BJ (cell line): ENCODE results near the gene ST3GAL3. TPM values are rescaled to one million over a fixed set of nuclear protein-coding genes. Genes with fewer than 3 reads are reported as not detected.

ENCODE experiments used
- CTCF ChIA-PET: fragments of 350-600 bp; formaldehyde crosslinking; extraction: SDS; loops from one replicate; lab custom pipeline; 2021; ENCODE audit warnings: antibody characterized with exemption, inconsistent platforms; lab: Yijun Ruan, JAX
- POLR2A ChIA-PET: fragments of 300-600 bp; sonication (Branson Sonifier 250); formaldehyde crosslinking; extraction: SDS; loops from one replicate; lab custom pipeline; 2021; ENCODE audit warnings: antibody characterized with exemption; lab: Charles Lee
- DNase-seq: peaks from one replicate; pipeline ENCODE4 v3.0.0-alpha.2; 2011; ENCODE audit warnings: low read depth
- H3K27me3 ChIP-seq: 2 replicates; pipeline ENCODE4 v1.6.0; 2011; ENCODE audit warnings: low read length; ENCODE audit not compliant: control insufficient read depth, insufficient read depth
- H3K36me3 ChIP-seq: 2 replicates; pipeline ENCODE4 v1.5.1; 2011; ENCODE audit warnings: low read length; ENCODE audit not compliant: control insufficient read depth, insufficient read depth
- H3K4me3 ChIP-seq: 2 replicates; pipeline ENCODE4 v1.5.1; 2011; ENCODE audit warnings: low read depth, mild to moderate bottlenecking, control low read depth, low read length
- polyA plus RNA-seq: library from polyadenylated mRNA; depleted of rRNA; stranded (reverse); fragments of >200 nt; gene quantifications from 2 replicates; pipeline ENCODE4 v1.2.3, GENCODE V29; 2011
- TF ChIP-seq, protein P1 (sequence below): IDR thresholded peaks from 2 replicates; pipeline ENCODE4 v1.5.1; 2011; ENCODE audit warnings: low read depth, mild to moderate bottlenecking, control low read depth, inconsistent platforms, low read length, moderate library complexity; ENCODE audit not compliant: insufficient read depth

The ST3GAL3 gene
- polyA plus RNA-seq, 1 experiment: 24.2 TPM

DNA sequence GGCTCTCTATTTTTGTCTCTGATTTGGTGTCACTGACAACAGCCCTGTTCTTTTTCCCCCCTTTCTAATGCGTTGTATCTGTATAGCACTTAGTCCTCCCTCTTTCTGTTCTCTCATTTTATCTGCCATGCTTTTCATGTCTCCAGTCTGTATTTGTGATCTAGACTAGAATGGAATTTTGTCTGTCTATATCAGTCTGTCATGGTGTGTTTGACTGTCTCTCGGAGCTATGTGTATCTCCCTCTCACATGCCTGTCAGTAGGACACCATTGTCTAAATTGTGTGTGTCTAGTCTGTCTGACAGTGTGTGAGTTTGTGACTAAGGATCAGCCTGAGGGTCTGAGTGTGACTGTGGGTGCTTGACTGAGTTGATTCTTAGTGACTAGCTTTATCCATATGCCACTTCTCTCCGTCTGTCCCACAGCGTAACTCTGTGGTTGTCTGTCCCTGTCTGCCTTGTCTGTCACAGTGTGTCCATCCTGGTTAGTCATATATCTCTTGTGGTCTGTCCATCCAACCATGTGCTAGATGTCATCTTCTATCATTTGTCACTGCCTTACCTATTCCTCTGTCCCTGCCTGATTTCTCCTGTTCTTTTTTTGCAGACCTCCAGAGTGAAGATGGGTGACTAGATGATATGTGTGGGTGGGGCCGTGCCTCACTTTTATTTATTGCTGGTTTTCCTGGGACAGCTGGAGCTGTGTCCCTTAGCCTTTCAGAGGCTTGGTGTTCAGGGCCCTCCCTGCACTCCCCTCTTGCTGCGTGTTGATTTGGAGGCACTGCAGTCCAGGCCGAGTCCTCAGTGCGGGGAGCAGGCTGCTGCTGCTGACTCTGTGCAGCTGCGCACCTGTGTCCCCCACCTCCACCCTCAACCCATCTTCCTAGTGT, 270.3 kb downstream of the ST3GAL3 start:
- Histone ChIP-seq H3K36me3 (peaks cover 8% of the 10 kb centered on the region), H3K27me3 (no peaks in the 10 kb centered on the region), H3K4me3 (no peak overlapping the region)
- DNase-seq: no peak
- TF ChIP-seq, protein P1, sequence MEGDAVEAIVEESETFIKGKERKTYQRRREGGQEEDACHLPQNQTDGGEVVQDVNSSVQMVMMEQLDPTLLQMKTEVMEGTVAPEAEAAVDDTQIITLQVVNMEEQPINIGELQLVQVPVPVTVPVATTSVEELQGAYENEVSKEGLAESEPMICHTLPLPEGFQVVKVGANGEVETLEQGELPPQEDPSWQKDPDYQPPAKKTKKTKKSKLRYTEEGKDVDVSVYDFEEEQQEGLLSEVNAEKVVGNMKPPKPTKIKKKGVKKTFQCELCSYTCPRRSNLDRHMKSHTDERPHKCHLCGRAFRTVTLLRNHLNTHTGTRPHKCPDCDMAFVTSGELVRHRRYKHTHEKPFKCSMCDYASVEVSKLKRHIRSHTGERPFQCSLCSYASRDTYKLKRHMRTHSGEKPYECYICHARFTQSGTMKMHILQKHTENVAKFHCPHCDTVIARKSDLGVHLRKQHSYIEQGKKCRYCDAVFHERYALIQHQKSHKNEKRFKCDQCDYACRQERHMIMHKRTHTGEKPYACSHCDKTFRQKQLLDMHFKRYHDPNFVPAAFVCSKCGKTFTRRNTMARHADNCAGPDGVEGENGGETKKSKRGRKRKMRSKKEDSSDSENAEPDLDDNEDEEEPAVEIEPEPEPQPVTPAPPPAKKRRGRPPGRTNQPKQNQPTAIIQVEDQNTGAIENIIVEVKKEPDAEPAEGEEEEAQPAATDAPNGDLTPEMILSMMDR: no peak
- ChIA-PET POLR2A (no interaction called here), CTCF (interaction anchor here (1.0 to 1.3 kb wide), 3 partner anchors 8 to 59 kb away, joined by 3 to 4 read pairs (median 3); partner anchors contain the start of gene DPH2)

DNA sequence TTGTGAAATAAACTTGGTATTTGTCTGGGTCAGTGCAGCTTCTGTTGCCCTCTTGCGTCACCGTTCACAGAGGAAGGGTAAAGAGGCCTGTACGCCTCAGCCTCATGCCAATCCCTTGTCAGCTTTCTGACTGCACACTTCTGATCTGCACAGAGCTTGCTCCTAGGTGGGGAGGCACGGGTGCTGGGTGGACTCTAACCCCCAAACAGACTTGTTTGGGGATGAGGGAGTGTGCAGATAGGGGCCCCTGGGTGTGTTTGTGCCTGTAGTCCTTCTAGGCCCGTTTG, 270.9 kb downstream of the ST3GAL3 start:
- CTCF ChIA-PET: interaction anchor here (1.0 kb wide), 1 partner anchor 8 kb away, joined by 3 read pairs; the partner anchor contains the start of gene DPH2
- no peaks in the 10 kb centered on the region for H3K27me3 ChIP-seq
- H3K36me3 ChIP-seq: peaks cover 8% of the 10 kb centered on the region
- no peak for DNase-seq
- POLR2A ChIA-PET: no interaction called here
- TF ChIP-seq, protein P1: no peak
- no peak overlapping the region for H3K4me3 ChIP-seq

DNA sequence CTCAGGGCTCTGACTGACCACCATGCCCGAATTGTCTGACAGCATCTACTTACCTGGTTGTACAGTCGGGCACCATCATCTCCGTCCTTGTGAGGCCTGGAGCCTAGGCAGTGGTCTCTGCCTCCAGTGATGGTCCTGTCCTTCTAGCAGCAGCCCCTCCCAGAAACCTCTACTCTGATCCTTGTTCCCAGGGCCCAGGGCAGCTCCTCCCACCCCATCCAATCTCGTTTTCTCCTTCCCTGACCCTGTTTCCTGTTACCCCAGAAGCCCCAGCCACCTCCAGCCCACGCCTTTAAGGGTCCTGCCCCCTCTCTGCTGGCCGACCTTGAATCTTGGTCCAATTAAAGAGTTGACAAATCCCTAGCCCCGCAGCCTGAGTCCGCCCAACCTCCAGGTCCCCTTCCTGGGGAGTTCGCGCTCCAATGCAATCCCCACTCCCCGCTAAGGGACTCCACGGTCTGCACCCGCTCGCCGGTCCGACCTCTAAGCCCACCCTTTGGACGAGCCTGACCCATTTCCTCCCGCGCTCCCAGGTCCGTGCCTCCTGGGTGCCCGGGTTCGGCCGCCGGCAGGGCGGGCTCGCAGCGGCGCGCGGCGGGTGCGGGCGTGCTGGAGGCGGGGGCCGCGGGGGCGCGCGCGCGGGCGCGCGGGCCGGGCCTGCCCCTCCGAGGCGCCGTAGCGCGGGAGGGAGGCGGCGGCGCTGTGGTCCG, 271.4 kb downstream of the ST3GAL3 start, which contains the start of gene B4GALT2:
Gene B4GALT2, plus strand, starts transcription at position 660 of the 710 bp plus-strand sequence. CDS start 1,951 bp downstream, outside the sequence.
- Histone ChIP-seq H3K27me3 (no peaks in the 10 kb centered on the region), H3K4me3 (peak within 1 kb of the TSS; percentile 68), H3K36me3 (peaks cover 11% of the 10 kb centered on the region)
- ChIA-PET POLR2A (no interaction called here), CTCF (interaction anchor here (1.0 kb wide), 1 partner anchor 9 kb away, joined by 3 read pairs; the partner anchor contains the start of gene DPH2)
- TF ChIP-seq, protein P1: no peak
- no peak for DNase-seq

DNA sequence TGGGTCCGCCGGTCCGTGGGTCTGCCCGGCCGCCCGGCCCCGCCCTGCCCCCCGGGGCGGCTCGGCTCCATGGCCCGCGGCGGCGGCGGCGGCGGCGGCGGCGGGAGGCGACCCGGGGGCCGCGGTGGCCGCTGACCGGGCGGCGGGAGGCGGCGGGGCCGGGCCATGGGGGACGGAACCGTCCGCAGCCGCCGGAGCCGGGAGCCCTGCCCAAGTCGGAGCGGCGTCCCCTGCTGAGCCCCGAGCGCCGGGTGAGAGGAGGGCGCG, 271.9 kb downstream of the ST3GAL3 start:
- H3K27me3 ChIP-seq: no peaks in the 10 kb centered on the region
- H3K4me3 ChIP-seq: peak overlapping the region; percentile 68
- CTCF ChIA-PET: interaction anchor here (1.3 kb wide), 1 partner anchor 10 kb away, joined by 3 read pairs; no protein-coding TSS in a partner anchor
- DNase-seq: no peak
- POLR2A ChIA-PET: no interaction called here
- TF ChIP-seq, protein P1: no peak
- H3K36me3 ChIP-seq: peaks cover 12% of the 10 kb centered on the region
